Adrenal gland (tissue), 5 donors: ENCODE measurements around the gene TMEM204.

Experiments
- CTCF ChIP-seq, 6 experiments: fragments of 450-650 bp in 4 of 6; fragments of 200-600 bp in 2 of 6; sonication (generic) in 1 of 6; IDR thresholded peaks; 1 replicate in 5 of 6; 2 replicates in 1 of 6; pipeline versions ENCODE4 v1.5.1 to v1.8.0; 2016 to 2021; ENCODE audit warnings: antibody characterized with exemption in 6 of 6, mild to moderate bottlenecking in 2 of 6, moderate library complexity in 1 of 6
- POLR2A ChIP-seq, 2 donors: fragments of 450-650 bp; IDR thresholded peaks; one replicate each; pipeline ENCODE4 v1.6.1; 2017; ENCODE audit warnings: antibody characterized with exemption in 2 of 2, mild to moderate bottlenecking in 2 of 2, moderate library complexity in 1 of 2
- donor health status: DM: no; HTN: no; CAD: no.

GRCh38 chr16:1508494-1509187, 24.8 kb upstream of the TMEM204 start:
- TF ChIP-seq POLR2A (IDR thresholded peaks at IDR 0.05) (no peak), CTCF (IDR thresholded peaks at IDR 0.05) (no peak)
